HG03354 (cell line): Measurements from ENCODE around the gene ROR2.
"Not testable (repeated sequence)": the region's sequence is repeated elsewhere in the genome, so short reads cannot be mapped to it uniquely, and the experiment has no call there.

Experiments used
- ATAC-seq: cut with Tn5 transposase; IDR thresholded peaks from one replicate; pipeline ENCODE4 v1.9.1; 2021; ENCODE audit warnings: mild to moderate bottlenecking; ENCODE audit not compliant: unreplicated experiment, poor library complexity, severe bottlenecking

The ROR2 gene

DNA sequence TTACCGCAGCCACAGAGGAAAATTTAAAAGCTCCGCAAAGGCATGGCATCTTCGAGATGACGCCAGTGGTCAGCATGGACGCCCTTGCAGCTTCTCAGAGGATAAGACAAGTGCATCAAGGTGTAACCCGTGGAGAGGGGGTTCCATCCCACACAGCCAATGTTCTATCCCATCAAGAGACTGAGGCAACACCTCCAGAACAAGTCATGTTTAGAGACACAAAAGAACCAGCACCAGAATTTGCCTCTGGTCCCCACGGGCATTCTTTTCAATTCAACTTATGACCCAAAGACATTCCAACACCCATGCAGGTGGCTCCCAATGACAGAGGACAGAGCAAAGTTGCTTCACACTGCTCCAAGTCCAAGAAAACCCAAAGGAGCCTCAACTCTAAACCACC is 20.7 kb downstream of the ROR2 start:
- no peak for ATAC-seq

DNA sequence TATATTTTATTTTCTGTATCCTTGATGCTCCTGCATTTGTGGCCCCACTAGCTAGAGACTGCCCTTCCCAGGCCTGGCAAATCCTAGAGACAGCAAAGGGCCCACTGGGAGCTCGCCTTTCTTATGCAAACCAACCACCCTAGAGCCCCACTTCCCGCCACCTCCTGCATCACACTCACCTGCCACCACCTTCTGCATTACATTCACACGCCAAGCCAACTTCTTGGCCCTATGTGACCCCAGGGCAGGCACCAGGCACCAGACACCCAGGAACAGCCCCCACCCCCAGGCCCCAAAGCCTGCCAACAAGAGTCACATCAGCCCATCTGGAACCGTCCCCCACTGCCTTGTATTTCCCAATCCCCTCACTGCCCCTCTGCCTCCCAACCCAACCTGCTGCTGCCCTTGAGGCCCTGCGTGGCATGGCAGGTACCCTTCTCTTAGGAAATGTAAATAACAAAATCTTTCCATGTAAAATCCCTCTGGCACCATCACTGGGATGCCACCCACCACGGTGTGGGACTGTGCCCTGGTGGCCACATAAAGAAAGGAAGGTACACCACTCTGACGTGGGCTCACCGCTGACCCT is 22.0 kb downstream of the ROR2 start:
- ATAC-seq, result no peak

DNA sequence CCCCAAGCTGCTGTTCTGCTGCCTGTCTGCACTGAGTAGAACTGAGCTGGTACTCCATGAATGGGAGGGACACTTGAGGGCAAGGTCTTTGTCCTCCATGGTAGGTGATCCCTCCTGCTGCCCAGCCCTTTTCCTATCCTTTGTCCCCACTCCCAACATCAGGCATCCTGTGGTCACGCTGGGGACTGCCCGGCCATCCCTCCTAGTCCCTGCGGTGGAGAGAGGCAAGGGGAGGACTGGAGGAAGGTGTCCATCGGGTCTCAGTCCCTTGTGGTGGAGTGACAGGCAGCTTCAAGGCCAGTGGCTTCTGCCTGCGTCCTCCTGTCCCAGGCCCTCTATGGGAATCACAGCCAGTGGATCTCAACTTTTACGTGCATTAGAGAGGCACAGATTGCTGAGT is 25.9 kb downstream of the ROR2 start:
- ATAC-seq, result no peak

DNA sequence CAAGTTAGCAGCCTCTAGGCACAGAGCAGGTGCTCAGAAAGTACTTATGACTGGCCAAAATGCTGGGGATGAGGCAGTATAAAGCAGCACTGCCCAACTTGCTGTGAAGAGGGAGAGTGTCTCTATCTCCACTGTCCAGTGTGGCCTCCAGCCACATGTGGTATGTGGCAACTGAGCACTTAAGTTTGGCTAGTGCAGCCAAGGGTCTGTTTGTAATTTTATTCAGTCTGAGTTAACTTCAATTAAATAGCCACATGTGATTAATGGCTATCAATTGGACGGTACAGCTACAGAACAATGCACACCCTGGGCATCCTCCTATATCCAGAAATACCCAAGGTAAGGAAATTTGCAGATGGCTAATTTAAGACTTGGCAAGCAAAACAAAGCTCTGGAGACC is 26.9 kb downstream of the ROR2 start:
- no peak for ATAC-seq

DNA sequence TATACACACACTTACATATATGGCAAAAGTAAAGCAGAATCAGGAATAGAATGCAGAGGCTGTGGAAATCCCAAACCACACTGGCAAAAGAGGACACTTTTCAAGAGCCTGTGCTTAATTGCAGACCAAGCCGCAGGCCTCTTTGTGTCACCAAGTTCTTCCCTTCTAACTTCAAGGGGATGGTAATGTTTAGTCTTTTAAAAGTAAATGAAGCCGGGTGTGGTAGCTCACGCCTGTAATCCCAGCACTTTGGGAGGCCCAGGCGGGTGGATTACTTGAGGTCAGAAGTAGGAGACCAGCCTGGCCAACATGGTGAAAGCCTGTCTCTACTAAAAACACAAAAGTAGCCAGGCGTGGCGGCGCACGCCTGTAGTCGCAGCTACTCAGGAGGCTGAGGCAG is 28.7 kb downstream of the ROR2 start:
- no peak for ATAC-seq

DNA sequence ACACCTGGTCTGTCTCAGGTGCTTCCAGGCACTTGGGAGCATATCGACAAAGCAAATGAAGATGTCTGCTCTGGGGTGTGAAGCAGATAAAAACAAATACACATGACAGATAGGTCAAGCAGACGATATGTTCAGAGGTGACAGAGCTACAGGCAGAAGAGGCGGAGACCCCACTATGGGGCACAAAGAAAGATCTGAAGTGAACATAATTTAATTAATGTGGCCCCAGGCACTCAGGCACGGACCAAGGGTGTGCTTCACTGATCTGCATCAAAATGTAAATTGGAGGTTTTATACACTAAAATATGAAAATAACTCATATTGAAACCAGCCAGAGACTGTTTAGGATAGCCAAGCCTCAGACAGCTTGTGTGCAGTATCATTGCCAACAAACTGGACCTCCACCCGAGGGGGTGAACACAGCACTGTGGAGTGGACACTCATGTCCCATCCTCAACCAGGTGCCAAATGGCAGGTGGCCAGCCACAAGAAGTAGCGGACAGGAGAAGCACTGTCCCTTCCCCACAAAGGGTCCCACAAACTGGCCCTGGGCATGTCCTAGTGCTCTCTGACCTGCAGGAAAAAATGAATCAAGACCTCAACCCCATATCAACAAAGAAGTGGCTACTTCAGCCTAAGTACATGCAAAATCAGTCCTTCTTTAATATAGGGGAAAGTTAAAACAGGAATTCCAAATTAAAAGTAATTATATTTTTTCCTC is 29.2 kb downstream of the ROR2 start:
- ATAC-seq, result no peak

DNA sequence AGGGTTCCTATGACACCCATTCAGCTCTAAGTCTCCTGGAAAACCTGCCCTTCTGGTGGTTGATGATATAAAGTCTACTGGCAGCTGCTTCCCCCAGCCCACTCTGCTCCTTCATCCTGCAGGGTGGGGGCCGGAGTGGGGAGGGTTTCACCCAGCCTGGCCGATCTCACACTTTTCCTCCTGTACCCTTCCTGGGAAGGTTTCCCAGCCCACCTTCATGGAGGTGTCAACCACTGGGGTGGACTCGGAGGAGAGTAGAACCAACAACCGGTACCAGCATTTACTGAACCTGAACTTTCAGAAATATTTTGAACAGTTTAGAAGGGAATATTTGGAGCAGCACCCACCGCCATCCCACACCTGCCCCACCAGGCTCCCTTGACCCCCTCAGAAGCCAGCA is 30.4 kb downstream of the ROR2 start:
- ATAC-seq, result no peak

DNA sequence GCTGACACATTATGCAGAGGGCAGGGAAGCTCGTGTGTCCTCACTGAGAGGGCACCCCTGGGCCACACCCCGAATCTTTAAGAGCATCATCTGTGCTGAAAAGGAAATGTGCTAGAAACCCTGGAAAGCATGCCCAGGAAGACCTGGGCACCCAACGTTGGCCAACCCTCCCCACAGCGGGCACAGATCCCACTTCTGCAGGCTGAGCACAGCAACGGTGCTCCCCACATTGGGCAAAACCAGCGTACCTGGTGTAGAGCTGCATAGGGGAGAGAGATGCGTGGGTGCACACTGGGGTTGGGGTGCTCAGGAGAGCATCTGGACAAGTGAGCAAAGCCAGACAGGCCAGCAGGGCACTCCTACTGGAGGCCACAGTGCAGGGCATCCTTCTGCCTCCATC is 32.6 kb downstream of the ROR2 start:
- no peak for ATAC-seq

DNA sequence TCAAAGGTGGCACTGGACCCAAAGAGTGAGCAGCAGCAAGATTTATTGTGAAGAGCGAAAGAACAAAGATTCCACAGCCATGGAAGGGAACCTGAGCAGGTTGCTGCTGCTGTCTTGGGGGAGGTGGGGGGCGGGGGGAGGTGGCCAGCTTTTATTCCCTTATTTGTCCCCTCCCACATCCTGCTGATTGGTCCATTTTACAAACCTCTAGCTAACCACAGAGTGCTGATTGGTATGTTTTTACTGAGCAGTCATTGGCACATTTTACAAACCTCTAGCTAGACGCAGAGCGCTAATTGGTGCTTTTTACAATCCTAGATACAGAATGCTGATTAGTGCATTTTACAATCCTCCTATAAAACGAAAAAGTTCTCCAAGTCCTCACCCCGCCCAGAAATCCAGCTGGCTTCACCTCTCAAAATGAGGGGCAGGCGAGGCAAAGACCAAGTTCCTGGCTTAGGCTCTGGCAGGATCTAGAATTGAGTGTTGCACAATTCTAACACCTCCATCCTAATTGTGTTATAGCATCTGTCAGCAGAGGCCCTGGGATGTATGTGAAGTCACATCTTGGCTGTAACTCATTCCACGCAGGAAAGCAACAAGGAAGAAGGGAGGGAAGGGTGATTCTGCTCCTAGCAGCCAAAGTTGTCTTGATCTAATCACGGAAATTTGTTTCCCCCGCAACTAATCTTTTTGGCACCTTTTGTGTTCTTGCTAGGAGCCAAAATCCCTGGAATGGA is 34.3 kb downstream of the ROR2 start:
- ATAC-seq, result no peak

DNA sequence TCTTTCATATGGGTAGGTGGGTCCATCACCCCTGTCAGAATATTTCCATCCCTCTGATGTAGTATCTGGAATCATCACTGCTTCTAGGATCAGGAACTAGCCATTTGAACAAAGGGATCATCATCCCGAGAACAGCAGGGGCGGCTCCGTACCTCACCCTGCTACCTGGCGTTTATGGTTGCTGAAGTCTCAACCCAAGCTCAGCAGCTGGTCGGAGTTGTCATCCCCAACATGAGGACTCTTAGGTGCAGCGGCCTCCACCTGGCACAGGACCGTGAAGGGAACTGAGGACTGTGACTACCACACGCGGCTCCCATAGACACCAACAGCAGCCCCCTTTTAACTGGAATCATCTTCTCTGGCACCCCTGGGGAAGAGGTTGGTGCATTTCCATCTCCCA is 35.1 kb downstream of the ROR2 start:
- ATAC-seq, result no peak

DNA sequence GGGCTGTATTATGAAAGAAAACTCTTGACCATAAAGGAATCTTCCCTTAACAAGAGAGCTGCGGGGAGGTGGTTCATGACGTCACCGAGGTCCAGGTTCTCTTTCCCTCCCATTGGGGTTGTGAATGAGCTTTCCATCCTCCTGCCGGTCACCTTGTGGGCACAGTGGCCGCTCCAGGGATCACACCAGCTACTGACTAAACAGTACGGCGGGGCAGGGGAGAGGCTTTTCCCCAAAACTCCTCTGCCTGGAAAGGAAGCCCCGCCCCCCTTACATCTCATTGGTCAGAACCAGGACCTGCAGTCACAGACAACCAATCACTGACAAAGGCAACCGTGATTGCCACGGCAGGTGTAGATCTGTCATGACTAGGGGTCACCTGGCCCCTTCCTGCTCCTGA is 35.6 kb downstream of the ROR2 start:
- no peak for ATAC-seq

DNA sequence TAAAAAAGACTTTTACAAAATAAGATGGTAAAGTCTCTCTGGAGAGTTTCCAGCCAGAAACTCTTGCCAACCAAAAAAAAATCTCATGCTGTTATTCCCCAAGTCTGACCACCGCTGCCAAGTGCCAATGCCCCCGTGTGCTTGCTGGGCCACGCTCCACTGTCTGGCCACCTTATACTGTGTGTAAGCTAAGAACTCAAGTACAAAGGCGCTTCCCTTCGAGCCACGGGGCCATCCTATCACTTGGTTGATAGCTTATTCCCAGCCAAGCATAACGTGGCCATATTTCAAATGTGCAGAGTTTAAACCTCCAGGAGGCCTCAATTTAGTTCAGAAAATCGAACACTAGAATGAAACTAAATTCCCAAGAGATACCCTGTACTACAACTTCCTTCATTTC is 36.0 kb downstream of the ROR2 start:
- ATAC-seq, result no peak

DNA sequence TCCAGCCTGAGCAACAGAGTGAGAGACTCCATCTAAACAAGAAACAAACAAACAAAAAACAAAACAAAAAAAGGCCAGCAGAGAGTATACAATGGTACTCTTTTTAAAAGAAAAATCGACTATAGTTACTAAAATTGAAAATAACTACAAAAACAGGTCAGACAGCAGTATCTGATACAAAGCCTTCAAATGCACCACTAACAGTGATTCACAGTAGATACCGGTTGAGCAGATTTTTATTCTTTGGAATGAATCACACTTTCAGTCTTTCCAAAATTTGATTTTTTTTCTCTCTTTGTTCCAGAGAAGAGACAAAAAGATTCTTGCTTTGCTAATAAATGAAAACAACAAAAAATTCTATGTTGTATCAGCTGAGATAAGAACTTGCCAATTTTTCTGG is 36.9 kb downstream of the ROR2 start:
- no peak for ATAC-seq

DNA sequence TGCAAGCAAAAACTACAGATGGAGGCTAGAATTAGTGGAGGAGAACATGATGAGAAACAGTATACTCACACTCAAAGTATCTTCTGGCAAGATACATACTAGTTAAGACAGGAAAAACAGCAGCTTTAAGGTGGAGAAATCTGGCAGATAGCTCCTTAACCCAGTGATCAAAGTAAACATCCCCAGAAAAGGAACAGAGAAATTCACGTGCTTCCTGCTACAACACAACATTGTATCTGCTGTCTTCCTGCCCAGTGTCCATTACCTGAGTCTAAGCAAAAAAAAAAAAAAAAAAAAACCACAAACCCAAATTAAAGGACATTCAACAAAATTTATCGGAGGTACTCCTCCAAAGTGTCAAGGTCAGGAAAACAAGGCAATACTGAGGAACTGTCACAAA is 38.4 kb downstream of the ROR2 start:
- no peak for ATAC-seq

DNA sequence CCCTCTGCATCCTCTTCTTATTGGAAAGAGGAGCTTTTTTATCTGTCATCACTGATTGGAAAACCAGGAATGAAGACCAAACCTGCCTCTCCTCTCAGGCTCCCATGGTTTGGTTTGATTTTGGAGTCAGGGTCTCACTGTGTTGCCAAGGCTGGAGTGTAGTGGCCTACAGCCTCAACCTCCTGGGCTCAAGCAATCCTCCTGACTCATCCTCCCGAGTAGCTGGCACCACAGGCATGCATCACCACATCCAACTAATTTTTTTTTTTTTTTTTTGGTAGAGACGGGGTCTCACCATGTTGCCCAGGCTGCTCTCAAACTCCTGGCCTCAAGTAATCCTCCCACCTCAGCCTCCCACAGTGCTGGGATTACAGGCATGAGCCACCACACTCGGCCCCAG is 40.8 kb downstream of the ROR2 start:
- ATAC-seq, result not testable (repeated sequence)

DNA sequence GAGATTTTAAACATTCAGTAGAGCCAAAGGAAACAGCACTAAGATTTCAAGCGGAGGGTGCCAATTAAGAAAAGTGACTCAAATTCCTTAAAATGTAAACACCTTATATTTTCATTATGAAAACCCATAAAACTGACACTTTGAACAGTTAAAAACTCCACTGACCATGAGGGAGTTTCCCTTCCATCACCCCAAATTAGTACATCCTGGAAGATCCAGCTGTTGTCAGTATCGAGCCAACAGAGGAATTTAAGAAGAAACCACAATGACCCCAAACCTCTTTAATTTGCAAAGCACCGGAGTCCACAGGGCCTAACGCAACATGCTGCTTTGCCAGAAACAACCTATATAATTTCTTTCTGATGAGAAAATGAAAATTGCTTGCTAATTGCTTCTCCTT is 41.3 kb downstream of the ROR2 start:
- ATAC-seq, result no peak

DNA sequence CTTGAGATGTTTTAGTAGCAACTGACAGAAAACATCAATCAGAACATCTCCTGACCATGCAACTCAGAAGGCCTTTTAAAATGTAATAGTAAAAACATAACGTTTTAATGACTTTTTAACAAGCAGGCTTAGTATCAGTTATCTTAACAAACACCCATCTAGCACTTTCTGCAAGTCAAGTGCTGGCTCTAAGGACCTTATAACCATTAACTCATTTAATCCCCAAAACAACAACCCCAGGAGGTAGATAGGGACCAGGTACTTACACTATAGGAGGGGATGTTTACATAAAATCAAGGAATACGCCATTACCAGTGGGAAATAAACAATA is 41.8 kb downstream of the ROR2 start:
- no peak for ATAC-seq

DNA sequence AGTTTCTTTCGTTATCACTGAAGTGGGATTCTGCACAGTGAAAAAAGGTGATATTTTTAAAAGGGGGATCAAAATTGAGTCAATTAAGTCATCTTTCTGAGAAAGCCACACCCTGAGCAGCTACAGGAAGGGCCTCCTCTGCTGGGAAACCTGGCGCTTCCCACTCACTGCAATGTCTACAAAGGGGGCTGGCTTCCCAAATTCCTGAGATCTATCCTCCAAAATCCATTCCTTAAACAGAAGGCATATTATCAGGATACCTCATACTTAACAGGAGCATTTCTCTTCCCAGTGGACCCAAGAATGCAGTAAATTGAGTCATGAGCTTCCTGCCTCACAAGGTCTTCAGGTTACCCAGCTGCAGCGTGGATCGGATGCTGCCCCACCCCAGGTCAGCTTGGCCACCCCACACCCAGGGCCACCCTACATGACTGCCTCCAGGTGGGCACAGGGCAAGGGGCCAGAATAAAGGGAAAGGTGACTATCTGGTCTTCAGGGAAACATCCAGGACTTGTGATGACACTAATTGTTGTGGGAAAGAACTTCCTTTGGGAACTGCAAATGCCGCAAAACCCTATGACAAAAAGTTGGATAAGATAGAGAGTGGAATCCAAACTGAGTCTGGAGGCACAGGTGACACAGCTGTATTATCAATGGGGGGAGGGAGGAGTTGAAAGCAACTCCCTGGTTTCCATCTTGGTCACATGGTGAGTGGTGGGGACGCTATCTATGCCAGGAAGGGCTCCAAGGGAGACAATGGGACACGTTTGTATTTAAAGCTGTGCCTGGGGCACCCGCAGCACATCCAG is 42.3 kb downstream of the ROR2 start:
- no peak for ATAC-seq

DNA sequence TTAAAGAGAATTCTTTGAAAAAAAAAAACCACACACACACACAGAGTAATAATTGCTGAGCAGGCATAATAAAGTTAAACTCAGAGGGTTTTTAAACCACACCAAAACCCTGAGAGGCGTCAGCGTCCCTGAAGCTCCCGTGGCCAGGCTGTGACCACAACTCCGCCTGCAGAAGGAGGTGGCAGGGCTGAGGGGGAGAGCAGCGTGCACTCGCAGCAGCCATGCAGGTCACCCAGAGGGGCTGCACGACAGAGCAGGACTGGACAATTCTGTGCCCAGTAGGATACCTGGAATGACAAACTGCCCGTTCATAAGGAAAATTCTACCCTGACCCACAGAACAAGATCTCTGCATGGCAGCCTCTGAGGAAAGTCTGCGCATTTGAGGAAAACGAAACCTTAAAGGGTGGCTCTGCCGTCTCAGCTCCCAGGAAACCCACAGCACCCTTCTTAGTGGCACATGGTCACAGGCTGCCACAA is 44.0 kb downstream of the ROR2 start:
- ATAC-seq, result no peak

DNA sequence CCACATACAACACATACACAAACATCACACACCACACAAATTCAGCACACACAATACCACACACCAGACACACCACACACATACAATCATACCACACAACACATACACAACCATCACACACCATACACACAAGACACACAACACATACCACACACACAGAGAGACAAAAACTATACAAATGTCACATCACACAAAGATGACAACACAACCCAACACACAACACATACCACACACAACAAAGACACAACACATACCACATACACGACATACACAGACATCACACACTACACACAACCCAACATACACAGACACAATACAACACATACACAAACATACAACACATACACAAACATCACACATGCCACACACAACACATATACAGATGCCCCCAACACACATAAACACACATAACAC is 44.8 kb downstream of the ROR2 start:
- ATAC-seq, result no peak
